HEK293 (cell line): ENCODE measurements around the gene LSM2.
A peak's percentile ranks its signal among the peaks of the same experiment; 100 is the strongest.

Experiments
- CTCF ChIP-seq: fragments of 450-650 bp; formaldehyde crosslinking; IDR thresholded peaks from 2 replicates; pipeline ENCODE4 v1.5.1; 2016; ENCODE audit warnings: missing biosample characterization, missing genetic modification characterization
- PRDM2 ChIP-seq: fragments of 450-650 bp; formaldehyde crosslinking; IDR thresholded peaks from 2 replicates; pipeline ENCODE4 v1.5.1; 2016; ENCODE audit warnings: missing biosample characterization, missing genetic modification characterization, borderline replicate concordance
- SETDB1 ChIP-seq: IDR thresholded peaks from one replicate; pipeline ENCODE4 v1.6.1; 2017; ENCODE audit warnings: mild to moderate bottlenecking, low read length, moderate library complexity, mixed read lengths; ENCODE audit not compliant: insufficient read length
- WT1 ChIP-seq: fragments of 450-650 bp; formaldehyde crosslinking; IDR thresholded peaks from 2 replicates; pipeline ENCODE4 v1.5.1; 2016; ENCODE audit warnings: missing biosample characterization, missing genetic modification characterization
- ZBTB20 ChIP-seq: fragments of 450-650 bp; formaldehyde crosslinking; IDR thresholded peaks from 2 replicates; pipeline ENCODE4 v1.5.1; 2016; ENCODE audit warnings: missing biosample characterization, missing genetic modification characterization
- ZNF121 ChIP-seq: fragments of 450-650 bp; formaldehyde crosslinking; IDR thresholded peaks from 2 replicates; pipeline ENCODE4 v1.5.1; 2016; ENCODE audit warnings: missing biosample characterization, missing genetic modification characterization
- ZNF626 ChIP-seq: fragments of 450-650 bp; sonication (Bioruptor Pico); formaldehyde crosslinking; IDR thresholded peaks from 2 replicates; pipeline ENCODE4 v1.5.1; 2018; ENCODE audit warnings: missing biosample characterization, missing genetic modification characterization, inconsistent platforms
- ZNF792 ChIP-seq: fragments of 450-650 bp; formaldehyde crosslinking; IDR thresholded peaks from 2 replicates; pipeline ENCODE4 v1.5.1; 2016; ENCODE audit warnings: missing biosample characterization, missing genetic modification characterization
- TF ChIP-seq, protein P1 (sequence below): fragments of 450-650 bp; formaldehyde crosslinking; IDR thresholded peaks from 2 replicates; pipeline ENCODE4 v1.5.1; 2016; ENCODE audit warnings: missing biosample characterization, missing genetic modification characterization

- no peak for TF ChIP-seq CTCF (tag by site-specific recombination)
- TF ChIP-seq WT1 = peak; percentile 84
- TF ChIP-seq, protein P1, sequence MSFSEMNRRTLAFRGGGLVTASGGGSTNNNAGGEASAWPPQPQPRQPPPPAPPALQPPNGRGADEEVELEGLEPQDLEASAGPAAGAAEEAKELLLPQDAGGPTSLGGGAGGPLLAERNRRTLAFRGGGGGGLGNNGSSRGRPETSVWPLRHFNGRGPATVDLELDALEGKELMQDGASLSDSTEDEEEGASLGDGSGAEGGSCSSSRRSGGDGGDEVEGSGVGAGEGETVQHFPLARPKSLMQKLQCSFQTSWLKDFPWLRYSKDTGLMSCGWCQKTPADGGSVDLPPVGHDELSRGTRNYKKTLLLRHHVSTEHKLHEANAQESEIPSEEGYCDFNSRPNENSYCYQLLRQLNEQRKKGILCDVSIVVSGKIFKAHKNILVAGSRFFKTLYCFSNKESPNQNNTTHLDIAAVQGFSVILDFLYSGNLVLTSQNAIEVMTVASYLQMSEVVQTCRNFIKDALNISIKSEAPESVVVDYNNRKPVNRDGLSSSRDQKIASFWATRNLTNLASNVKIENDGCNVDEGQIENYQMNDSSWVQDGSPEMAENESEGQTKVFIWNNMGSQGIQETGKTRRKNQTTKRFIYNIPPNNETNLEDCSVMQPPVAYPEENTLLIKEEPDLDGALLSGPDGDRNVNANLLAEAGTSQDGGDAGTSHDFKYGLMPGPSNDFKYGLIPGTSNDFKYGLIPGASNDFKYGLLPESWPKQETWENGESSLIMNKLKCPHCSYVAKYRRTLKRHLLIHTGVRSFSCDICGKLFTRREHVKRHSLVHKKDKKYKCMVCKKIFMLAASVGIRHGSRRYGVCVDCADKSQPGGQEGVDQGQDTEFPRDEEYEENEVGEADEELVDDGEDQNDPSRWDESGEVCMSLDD = no peak
- no peak for TF ChIP-seq SETDB1
- no peak for TF ChIP-seq ZNF792 (tag by site-specific recombination)
- no peak for TF ChIP-seq ZBTB20 (tag by site-specific recombination)
- TF ChIP-seq PRDM2 (tag by site-specific recombination) = no peak
- no peak for TF ChIP-seq ZNF121 (tag by site-specific recombination)
- TF ChIP-seq ZNF626 (tag by site-specific recombination) = no peak
Measured at GRCh38 chr6:31836474-31837368, 30.0 kb upstream of the LSM2 start.
